Choroid plexus epithelial cell (primary cell): ENCODE data around the gene FNIP2.

Experiments
- DNase-seq: peaks from one replicate; pipeline ENCODE4 v3.0.0-alpha.2; 2010; ENCODE audit warnings: low read depth
- H3K4me3 ChIP-seq: 2 replicates; pipeline ENCODE4 v1.5.1; 2011; ENCODE audit warnings: low read depth, mild to moderate bottlenecking, control low read depth, low read length, moderate library complexity
- CTCF ChIP-seq: conservative IDR thresholded peaks from 2 replicates; pipeline ENCODE4 v1.5.1; 2011; ENCODE audit warnings: low read depth, mild to moderate bottlenecking, control low read depth, inconsistent platforms, low read length, moderate library complexity

The FNIP2 gene

GRCh38 chr4:158849681-158850080 lies 80.9 kb downstream of the FNIP2 start:
- no peak overlapping the region for H3K4me3 ChIP-seq
- DNase-seq = no peak
- no peak for TF ChIP-seq CTCF

GRCh38 chr4:158850371-158850770 lies 81.5 kb downstream of the FNIP2 start:
- no peak for DNase-seq
- H3K4me3 ChIP-seq = no peak overlapping the region
- no peak for TF ChIP-seq CTCF

GRCh38 chr4:158850800-158851644 lies 82.2 kb downstream of the FNIP2 start:
- no peak overlapping the region for H3K4me3 ChIP-seq
- peak; percentile 60 for TF ChIP-seq CTCF
- peak; percentile 67 for DNase-seq

- no peak for TF ChIP-seq CTCF
- no peak overlapping the region for H3K4me3 ChIP-seq
- no peak for DNase-seq
Measured at GRCh38 chr4:158854236-158854635, 85.4 kb downstream of the FNIP2 start.

GRCh38 chr4:158856852-158857251 lies 88.0 kb downstream of the FNIP2 start:
- DNase-seq = peak; percentile 80
- no peak overlapping the region for H3K4me3 ChIP-seq
- peak; percentile 61 for TF ChIP-seq CTCF

GRCh38 chr4:158857951-158858350 lies 89.1 kb downstream of the FNIP2 start:
- no peak overlapping the region for H3K4me3 ChIP-seq
- TF ChIP-seq CTCF = no peak
- DNase-seq = no peak
